Left ventricle myocardium inferior (tissue), 1 donor: ENCODE results near the gene CCDC71L. TPM values are rescaled to one million over a fixed set of nuclear protein-coding genes. Genes with fewer than 3 reads are reported as not detected.

Experiments used
- DNase-seq: peaks from one replicate; pipeline ENCODE4 v3.0.0-alpha.2; 2020
- H3K27ac ChIP-seq: fragments of 200-600 bp; replicated peaks from 2 replicates; pipeline ENCODE4 v1.8.0; 2021
- H3K27me3 ChIP-seq: fragments of 200-600 bp; 2 replicates; pipeline ENCODE4 v1.8.0; 2021; ENCODE audit warnings: low read depth
- H3K36me3 ChIP-seq: fragments of 200-600 bp; 2 replicates; pipeline ENCODE4 v1.8.0; 2021
- H3K4me1 ChIP-seq: fragments of 200-600 bp; 2 replicates; pipeline ENCODE4 v1.8.0; 2021
- H3K4me3 ChIP-seq: fragments of 200-600 bp; 2 replicates; pipeline ENCODE4 v1.8.0; 2021; ENCODE audit warnings: mild to moderate bottlenecking, moderate library complexity
- H3K9me3 ChIP-seq: fragments of 200-600 bp; replicated peaks from 2 replicates; pipeline ENCODE4 v1.8.0; 2021
- intact Hi-C: fragments of 100-400 bp; cut with micrococcal nuclease; formaldehyde crosslinking; loops from one replicate; pipeline ENCODE4 v1.11.0; 2022
- total RNA-seq: library from RNA; stranded (reverse); fragmentation: NEBNext Ultra II Directional; extraction: Animal tissue kit (Norgen Biotek cat#: 25700); gene quantifications from one replicate; pipeline ENCODE4 v1.2.1, GENCODE V29; 2021
- TF ChIP-seq, protein P1 (sequence below): fragments of 200-600 bp; IDR thresholded peaks from 2 replicates; pipeline ENCODE4 v1.8.0; 2021; ENCODE audit warnings: antibody characterized with exemption, mild to moderate bottlenecking, borderline replicate concordance
- donor health status: DM: no; HTN: yes; CAD: no; lungs with severe emphysema.

The CCDC71L gene
- total RNA-seq, 1 donor from 2014 or later, result 6.0 TPM

DNA sequence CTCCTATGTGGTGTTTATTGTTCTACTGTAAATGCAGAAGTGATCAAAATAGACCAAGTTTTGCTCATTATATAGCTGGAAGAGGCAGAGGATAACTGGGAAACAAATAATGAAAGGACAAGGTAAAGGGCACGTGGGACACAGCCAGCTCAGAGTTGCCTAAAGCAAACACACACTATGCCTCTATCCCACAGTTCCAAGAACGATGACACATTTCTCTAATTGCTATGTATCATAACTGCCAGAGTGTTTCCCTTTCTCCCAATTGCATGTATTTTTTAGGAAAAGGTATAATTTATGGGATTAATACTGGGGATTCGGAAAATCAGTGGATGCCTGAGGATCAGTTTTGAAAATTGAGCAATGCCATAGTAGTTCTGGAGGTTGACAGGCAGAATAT is 49.0 kb downstream of the CCDC71L start:
- TF ChIP-seq, protein P1, sequence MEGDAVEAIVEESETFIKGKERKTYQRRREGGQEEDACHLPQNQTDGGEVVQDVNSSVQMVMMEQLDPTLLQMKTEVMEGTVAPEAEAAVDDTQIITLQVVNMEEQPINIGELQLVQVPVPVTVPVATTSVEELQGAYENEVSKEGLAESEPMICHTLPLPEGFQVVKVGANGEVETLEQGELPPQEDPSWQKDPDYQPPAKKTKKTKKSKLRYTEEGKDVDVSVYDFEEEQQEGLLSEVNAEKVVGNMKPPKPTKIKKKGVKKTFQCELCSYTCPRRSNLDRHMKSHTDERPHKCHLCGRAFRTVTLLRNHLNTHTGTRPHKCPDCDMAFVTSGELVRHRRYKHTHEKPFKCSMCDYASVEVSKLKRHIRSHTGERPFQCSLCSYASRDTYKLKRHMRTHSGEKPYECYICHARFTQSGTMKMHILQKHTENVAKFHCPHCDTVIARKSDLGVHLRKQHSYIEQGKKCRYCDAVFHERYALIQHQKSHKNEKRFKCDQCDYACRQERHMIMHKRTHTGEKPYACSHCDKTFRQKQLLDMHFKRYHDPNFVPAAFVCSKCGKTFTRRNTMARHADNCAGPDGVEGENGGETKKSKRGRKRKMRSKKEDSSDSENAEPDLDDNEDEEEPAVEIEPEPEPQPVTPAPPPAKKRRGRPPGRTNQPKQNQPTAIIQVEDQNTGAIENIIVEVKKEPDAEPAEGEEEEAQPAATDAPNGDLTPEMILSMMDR, result no peak
- H3K27me3 ChIP-seq, result no peaks in the 10 kb centered on the region
- H3K36me3 ChIP-seq, result no peaks in the 10 kb centered on the region
- H3K4me1 ChIP-seq, result no peaks in the 10 kb centered on the region
- peaks cover 14% of the 10 kb centered on the region for H3K9me3 ChIP-seq
- no peak for DNase-seq
- H3K27ac ChIP-seq, result no peak overlapping the region
- H3K4me3 ChIP-seq, result no peak overlapping the region
- intact Hi-C loops, result no loop called here

DNA sequence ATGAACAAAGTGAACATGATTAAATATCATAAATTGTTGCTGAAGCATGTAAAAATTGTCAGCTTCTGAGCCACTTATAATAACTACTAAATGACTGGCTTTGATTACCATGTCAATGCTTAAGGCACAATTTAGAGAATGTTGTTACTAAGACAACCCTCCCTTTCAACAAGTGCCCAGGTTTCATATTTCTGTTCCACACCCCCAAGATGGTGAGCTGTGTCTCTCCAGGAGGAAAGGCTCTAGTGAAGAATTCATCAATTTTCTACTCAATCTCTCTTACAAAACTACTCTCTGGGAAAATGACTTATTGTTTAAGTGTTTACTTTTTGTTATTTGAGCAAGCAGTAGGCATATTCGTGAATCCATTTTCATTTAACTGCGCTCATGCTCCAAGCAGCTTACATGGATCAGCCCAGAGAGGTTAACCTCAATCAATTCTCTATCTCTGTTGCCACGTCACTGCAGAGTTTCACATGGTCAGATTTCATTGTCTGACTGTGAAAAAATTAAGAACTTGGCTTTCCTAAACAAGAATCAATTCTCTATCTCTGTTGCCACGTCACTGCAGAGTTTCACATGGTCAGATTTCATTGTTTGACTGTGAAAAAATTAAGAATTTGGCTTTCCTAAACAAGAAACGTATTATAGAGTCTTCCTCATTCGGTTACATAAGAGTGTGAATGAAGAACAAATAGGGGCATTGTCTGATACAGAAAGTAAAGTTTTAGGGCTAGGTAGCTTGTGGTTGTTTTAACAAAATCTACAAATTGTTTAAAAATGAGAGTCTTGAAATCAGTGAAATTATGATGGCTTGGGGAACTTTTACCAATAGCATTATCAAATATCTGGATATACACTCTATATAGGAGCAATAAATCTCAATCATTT is 49.7 kb downstream of the CCDC71L start:
- TF ChIP-seq, protein P1, result no peak
- intact Hi-C loops, result no loop called here

DNA sequence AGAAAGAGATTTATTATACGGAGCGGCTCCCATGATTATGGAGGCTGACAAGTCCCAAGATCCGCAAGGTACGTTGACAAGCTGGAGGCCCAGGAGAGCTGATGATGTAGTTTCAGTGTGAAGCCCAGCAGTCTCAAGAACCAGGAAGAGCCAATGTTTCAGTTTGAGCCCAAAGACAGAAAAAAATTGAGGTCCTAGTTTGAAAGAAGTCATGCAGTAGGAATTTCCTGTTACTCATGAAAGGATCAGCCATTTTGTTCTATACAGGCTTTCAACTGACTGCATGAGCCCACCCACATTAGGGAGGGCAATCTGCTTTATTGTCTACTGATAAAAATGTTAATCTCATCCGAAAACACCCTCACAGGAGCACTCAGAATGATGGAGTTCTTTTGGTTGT is 51.5 kb downstream of the CCDC71L start:
- intact Hi-C loops, result no loop called here
- DNase-seq, result no peak
- Histone ChIP-seq H3K36me3 (no peaks in the 10 kb centered on the region), H3K27me3 (no peaks in the 10 kb centered on the region), H3K4me3 (no peak overlapping the region), H3K27ac (no peak overlapping the region), H3K4me1 (no peaks in the 10 kb centered on the region), H3K9me3 (peaks cover 14% of the 10 kb centered on the region)
- TF ChIP-seq, protein P1, result no peak

More for the DNA sequence above, 49.7 kb downstream of the CCDC71L start:
- peaks cover 14% of the 10 kb centered on the region for H3K9me3 ChIP-seq
- DNase-seq, result no peak
- H3K27ac ChIP-seq, result no peak overlapping the region
- no peaks in the 10 kb centered on the region for H3K36me3 ChIP-seq
- no peaks in the 10 kb centered on the region for H3K27me3 ChIP-seq
- no peak overlapping the region for H3K4me3 ChIP-seq
- no peaks in the 10 kb centered on the region for H3K4me1 ChIP-seq

DNA sequence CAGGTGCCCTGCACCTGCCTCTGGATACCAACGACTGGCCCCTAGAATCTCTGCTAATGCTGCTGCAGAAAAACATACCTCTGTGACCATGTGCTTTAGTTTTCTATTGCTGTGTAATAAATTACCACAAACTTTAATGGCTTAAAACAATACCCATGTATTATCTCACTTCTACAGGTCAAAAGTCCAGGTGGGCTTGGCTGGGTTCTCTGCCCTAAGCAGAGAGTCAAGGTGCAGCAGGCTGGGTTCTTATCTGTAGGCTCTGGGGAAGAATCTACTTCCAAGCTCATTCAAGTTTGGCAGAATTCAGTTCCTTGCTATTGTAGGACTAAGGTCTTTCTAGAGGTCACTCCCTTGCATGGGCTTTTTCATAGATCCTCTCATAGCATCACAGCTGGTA is 52.3 kb downstream of the CCDC71L start:
- intact Hi-C loops, result no loop called here
- no peaks in the 10 kb centered on the region for H3K4me1 ChIP-seq
- H3K4me3 ChIP-seq, result no peak overlapping the region
- H3K27me3 ChIP-seq, result no peaks in the 10 kb centered on the region
- peaks cover 14% of the 10 kb centered on the region for H3K9me3 ChIP-seq
- H3K36me3 ChIP-seq, result no peaks in the 10 kb centered on the region
- DNase-seq, result no peak
- TF ChIP-seq, protein P1, result no peak
- no peak overlapping the region for H3K27ac ChIP-seq

Other genes starting within 250 kb of the CCDC71L start
- 1.7 TPM for gene PIK3CG, start 204.1 kb upstream of the CCDC71L start, total RNA-seq